ENCODE measurements around the gene YY1.

YY1 gene

DNA sequence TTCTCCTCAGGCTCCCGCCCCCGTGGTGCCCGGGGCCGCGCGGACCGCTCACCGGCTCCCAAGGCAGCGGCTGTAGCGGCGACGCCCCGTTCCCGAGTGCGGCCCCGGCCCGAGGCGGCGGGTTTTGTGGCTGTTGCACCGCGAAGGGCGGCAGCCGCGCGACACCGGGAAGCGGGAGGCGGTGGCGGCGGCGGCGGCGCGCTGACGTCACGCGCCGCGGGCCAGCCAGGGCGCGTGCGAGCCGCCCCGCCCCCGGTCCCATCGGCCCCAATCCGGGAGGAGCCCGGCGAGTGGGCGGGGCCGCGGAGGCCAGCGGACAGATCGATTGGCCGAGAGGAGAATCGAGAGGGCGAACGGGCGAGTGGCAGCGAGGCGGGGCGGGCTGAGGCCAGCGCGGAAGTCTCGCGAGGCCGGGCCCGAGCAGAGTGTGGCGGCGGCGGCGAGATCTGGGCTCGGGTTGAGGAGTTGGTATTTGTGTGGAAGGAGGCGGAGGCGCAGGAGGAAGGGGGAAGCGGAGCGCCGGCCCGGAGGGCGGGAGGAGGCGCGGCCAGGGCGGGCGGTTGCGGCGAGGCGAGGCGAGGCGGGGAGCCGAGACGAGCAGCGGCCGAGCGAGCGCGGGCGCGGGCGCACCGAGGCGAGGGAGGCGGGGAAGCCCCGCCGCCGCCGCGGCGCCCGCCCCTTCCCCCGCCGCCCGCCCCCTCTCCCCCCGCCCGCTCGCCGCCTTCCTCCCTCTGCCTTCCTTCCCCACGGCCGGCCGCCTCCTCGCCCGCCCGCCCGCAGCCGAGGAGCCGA lies at the start of gene YY1:
TSS of gene YY1 (plus strand) at position 726 of the 792 bp plus-strand sequence. CDS start 101 bp downstream, outside the sequence.
- peak; percentile 29; the same call in 1 of the 2 replicates for TF ChIP-seq ZFX (IDR thresholded peaks at IDR 0.05)
- TF ChIP-seq, protein P1, sequence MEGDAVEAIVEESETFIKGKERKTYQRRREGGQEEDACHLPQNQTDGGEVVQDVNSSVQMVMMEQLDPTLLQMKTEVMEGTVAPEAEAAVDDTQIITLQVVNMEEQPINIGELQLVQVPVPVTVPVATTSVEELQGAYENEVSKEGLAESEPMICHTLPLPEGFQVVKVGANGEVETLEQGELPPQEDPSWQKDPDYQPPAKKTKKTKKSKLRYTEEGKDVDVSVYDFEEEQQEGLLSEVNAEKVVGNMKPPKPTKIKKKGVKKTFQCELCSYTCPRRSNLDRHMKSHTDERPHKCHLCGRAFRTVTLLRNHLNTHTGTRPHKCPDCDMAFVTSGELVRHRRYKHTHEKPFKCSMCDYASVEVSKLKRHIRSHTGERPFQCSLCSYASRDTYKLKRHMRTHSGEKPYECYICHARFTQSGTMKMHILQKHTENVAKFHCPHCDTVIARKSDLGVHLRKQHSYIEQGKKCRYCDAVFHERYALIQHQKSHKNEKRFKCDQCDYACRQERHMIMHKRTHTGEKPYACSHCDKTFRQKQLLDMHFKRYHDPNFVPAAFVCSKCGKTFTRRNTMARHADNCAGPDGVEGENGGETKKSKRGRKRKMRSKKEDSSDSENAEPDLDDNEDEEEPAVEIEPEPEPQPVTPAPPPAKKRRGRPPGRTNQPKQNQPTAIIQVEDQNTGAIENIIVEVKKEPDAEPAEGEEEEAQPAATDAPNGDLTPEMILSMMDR (conservative IDR thresholded peaks at IDR 0.05), result no peak
- H3K27ac ChIP-seq, result peak within 1 kb of the TSS; percentile 99

DNA sequence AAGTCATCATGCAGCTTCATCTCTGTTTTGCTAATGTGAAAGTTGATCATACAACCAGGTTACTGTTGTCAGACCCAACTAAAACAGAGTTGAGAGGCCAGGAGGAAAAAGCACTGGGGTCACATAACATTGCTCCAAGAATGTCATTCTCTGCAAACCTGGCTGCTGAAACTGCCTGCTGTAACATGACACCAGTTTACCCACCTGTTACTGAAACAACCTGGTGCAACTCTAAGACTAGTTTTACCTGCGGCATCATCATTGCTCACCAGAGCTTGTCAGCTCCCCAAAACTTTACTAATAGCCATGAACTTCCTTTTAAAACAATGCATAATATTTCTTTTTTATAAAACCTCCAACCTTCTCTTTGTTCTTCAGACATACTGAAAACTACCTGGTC lies 48.8 kb upstream of the YY1 start:
- TF ChIP-seq, protein P1 (conservative IDR thresholded peaks at IDR 0.05), result no peak
- TF ChIP-seq ZFX (IDR thresholded peaks at IDR 0.05), result no peak
- no peak overlapping the region for H3K27ac ChIP-seq

DNA sequence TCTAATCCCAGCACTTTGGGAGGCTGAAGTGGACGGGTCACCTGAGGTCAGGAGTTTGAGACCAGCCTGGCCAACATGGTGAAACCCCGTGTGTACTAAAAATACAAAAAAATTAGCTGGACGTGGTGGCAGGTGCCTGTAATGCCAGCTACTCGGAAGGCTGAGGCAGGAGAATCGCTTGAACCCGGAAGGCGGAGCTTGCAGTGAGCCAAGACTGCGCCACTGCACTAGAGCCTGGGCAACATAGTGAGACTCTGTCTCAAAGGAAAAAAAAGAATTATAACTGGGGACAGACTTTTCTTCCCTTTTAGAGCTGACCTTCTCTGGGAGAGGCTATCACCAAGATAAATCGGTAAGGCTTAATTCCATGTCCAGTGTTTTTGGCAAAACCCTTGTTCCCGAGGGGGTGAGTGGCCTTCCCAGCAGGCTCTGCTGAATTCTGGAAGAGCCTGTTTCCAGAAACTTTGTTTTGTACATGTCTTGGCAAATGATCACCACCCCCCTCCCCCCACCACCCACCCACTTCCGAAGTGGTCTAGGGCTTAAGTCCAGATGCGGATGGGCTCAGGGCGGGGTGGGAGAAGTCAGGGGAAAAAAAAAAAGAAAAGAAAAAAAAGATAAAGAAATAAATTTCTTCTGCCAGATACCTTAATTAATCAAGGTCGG lies 47.2 kb upstream of the YY1 start:
- peak overlapping the region; percentile 70 for H3K27ac ChIP-seq
- TF ChIP-seq, protein P1 (conservative IDR thresholded peaks at IDR 0.05), result no peak
- TF ChIP-seq ZFX (IDR thresholded peaks at IDR 0.05), result no peak

DNA sequence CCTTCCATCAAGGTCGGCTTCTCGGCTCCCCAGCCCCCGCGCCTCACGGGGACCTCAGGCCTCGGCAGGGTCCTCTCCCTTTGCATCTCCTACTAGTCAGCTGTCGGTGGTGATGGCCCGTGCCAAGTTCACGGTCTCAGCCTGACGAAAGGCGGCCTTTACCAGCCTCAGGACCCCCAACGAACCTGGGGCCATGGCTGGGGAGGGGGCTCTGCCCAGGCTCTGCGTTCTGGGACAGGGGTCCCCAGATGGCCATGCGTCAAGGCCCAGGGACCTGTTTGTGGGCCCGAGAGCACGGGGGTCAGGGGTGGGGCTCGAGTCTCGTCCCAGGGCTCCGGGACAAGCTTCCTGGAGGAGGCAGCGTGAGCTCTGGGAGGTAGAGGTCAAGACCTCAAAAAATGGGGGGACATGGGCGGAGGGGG lies 46.7 kb upstream of the YY1 start:
- TF ChIP-seq ZFX (IDR thresholded peaks at IDR 0.05), result 0 out of 2 replicates have a peak, but pooled peaks have one; percentile 33
- TF ChIP-seq, protein P1 (conservative IDR thresholded peaks at IDR 0.05), result no peak
- peak overlapping the region; percentile 70 for H3K27ac ChIP-seq

DNA sequence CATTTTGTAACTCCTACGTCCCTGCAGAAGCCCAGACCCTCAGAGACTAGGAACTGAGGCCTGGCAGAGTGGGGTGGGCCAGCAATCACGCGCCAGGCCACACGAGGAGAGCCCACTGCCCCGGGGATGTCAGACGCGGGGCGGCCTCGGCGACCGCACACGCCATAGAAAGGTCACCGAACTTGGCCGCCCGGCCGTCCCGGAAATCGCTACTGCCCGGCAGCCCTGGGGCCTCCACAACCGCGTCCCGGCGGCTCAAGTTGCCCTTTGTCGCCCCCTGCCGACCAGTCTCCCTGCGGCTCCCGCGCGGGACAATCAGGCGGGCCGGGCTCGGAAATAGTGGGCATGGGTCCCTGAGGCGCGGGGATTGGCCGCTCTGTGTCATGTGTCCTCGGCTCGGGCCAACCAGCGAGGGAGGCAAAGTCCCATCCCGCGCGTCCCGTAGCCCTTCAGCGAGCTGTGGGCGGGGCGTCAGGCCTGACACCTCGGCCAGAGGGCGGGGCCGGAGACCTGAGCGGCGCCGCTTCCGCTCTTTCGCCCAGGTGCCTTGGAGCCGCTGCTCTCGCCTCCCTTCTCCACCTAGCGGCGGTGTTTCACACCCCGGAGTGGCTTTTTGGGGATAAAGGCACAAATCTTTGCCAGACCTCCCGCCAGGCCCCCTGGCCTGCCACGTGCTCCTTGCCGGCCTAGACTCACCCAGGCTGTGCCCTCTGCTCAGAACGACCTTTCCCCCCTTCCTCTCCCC lies 46.1 kb upstream of the YY1 start:
- H3K27ac ChIP-seq, result peak overlapping the region; percentile 70
- no peak; the same call in 1 of the 2 replicates for TF ChIP-seq ZFX (IDR thresholded peaks at IDR 0.05)
- TF ChIP-seq, protein P1 (conservative IDR thresholded peaks at IDR 0.05), result peak; percentile 99

DNA sequence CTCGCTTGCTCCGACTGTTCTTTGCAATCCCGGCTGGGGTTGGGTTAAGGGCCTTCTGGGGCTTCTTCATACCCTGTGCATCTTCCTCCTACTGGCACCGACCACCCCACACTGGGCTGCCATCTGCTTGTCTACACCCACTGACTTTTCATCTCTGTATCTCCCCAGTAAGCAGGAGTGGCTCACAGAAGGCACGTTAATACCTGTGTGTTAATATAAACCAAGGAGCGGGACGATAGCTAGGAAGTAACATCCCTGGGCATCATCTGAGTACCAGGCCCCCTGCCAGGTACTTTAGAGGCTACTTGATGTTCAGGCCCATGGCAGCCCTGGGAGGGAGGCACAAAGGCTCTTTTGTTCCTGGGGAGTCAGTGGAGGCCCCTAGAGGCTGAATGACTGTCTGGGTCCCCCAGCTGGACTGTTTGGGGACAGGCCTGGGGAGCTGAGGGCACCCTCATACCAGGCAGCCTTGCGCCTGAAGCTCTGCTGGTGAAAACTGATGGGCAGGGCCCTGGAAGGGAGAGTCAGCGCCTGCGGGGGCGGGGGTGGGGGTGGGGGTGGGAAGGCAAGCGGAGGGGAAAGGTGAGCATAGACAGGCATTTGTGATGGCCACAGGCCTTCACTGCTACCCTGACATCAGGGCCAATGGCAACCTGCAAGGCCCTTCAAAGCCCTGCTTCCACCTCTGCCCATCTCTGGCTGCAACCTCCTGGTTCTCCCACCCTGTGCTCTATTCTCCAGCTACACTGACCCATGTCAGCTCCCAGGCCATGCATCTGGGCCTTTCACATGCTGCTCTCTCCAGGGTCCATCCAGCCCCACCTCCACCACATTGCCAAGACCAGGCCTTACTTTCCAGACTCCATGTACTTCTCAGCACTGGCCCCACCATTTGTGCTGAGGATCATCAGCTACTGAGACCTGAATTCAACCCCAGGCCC lies 45.3 kb upstream of the YY1 start:
- TF ChIP-seq, protein P1 (conservative IDR thresholded peaks at IDR 0.05), result 0 out of 2 replicates have a peak, but pooled peaks have one; percentile 12
- no peak for TF ChIP-seq ZFX (IDR thresholded peaks at IDR 0.05)
- H3K27ac ChIP-seq, result peak overlapping the region; percentile 70

Data from C4-2B (cell line).